GM21360 (cell line): Measurements from ENCODE around the gene JUND.

Experiments used
- ATAC-seq: cut with Tn5 transposase; IDR thresholded peaks from one replicate; pipeline ENCODE4 v1.9.1; 2021; ENCODE audit warnings: mild to moderate bottlenecking, moderate library complexity; ENCODE audit not compliant: unreplicated experiment

The JUND gene

DNA sequence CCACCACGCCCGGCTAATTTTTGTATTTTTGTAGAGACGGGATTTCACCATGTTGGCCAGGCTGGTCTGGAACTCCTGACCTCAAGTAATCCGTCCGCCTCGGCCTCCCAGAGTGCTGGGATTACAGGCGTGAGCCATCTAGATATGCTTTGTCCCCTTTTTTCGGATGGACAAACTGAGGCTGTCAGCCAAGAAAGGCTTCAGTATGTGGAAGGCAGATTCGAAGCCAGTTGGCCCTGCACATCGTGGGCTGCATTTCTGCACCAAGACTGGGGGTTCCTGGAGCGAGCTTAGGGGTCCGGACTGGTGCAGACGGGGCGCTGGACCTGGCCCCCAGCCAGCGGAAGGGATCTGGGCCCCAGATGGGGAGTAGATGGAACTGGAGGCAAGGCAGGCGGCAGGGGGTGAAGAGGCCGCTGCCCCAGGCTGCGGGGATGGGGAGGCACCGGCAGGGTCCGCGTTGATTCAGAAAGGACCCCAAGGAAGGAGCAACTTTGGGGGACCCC, 9.7 kb upstream of the JUND start:
- ATAC-seq, result no peak

DNA sequence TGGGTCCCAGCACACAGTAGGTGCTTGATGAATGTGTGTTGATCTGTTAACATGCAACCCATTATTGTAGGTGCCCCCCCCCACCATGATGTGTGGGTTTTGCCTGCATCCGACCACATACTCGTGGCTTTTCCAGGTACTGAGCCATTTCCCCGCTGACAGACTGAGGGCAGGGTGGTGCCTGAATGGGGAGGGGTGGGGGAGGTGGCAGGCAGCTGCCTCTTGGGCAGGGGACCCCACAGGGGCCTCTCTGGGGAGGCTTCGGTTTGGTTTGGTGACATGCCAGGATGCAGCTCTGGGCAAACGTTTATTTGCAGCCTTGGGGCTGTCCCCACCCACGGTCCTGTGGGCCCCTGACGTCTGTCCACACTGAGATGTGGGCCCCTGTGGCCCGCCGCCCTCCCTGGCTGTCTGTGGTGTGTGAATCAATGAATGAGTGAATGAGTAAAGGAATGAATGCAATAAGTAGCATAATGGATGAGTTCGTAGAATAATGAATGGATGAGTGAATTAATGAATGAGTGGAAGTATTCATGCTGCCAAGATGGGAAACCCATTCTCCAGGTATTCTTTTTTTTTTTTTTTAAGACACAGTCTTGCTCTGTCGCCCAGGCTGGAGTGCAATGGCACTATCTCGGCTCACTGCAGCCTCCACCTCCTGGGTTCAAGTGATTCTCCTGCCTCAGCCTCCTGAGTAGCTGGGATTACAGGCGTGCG, 9.0 kb upstream of the JUND start:
- ATAC-seq, result peak; percentile 37

DNA sequence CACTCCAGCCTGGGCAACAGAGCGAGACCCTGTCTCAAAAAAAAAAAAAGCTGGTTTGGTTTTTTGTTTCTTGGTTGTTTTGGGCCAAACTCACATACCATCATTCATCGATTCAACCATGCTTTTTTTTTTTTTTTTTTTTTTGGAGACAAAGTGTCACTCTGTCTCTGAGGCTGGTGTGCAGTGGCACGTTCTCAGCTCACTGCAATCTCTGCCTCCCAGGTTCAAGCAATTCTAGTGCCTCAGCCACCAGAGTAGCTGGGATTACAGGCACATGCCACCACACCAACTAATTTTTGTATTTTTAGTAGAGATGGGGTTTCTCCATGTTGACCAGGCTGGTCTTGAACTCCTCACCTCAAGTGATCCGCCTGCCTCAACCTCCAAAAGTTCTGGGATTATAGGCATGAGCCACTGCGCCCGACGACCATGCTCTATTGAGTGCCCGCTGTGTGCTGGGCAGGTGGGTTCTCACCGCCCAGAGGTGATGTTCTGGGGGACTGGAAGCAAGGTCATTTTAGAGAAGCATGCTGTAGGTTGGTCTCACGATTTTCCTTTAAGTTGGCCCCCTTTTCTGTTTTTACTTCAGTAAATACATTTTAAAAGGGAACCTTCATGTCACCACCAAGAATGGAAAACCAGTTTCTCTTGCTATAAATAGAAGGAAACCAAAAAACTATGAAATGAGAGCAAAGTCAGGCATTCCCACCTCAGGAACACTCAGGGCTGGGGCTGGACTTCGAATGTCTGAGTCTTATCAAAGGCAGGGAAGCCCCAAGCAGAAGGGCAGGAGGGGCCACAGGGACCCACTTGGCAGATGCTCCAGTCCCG, 8.3 kb upstream of the JUND start:
- no peak for ATAC-seq

DNA sequence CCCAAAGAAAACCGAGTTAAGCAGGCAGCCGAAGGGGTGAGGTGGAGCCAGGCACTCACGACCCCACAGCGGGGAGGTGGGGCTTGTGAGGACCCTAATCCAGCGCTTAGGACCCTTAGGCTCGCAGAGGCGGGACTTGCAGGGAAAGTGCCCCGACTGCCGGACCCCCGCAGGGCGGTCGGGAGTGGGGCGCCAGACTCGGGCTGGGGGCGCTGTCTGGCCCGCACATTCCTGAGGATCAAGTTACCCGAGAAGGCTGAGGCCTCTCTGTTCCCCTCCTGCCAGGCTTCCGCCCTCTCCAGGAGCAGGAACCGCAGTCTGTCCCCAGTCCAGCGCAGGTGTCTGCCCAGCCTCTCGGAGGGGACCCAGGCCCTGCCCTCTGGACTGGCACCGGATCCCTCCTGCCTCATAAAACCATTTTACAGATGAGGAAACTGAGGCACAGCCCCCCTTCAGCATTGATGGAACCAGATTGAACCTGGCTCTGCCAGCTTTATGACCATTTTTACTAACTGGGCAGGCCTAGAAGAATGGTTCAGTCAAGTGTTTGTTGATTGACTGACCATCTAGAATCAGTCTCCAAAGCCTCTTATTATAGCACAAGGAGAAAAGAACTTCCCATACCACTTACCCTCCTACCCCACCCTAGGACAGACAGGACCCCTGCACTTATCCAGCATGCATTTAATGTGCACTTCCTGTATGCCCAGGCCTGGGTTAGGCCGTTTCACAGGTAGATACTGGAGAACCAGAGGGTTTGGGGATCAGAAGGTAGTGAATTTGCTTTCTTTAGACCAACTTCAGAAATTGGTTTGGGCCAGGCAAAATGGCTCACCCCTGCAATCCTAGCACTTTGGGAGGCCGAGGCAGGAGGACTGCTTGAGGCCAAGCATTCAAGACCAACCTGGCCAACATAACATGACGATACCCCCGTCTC, 6.7 kb upstream of the JUND start:
- ATAC-seq, result no peak

DNA sequence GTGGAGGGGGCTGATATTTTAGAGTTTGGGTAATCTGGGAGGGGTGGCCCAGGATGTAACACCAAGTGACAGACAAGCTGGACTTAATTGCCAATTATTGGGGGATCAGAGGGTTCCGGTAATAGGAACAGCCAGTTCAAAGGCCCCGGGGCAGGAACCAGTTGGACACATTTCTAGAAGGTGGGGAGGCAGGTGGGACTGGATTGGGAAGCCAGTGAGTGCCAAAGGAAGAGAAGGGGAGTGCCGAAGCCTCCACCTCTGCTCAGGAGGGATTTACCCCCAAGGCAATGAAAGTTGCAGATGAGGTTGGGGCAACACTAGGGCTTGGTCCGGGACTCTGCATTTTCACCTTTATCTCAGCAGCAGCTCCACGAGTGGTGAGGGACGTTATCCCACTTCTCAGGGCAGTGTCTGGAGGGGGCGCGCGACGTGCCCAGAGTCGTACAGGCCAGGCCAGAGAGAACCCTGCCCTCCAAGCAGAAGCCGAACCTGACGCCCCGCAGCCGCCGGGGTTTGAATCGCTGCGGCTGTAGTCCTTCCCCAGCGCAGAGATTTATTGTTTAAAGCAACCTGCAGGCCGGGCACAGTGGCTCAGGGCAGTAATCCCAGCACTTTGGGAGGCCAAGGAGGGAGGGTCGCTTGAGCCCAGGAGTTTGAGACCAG, 5.7 kb upstream of the JUND start:
- no peak for ATAC-seq

DNA sequence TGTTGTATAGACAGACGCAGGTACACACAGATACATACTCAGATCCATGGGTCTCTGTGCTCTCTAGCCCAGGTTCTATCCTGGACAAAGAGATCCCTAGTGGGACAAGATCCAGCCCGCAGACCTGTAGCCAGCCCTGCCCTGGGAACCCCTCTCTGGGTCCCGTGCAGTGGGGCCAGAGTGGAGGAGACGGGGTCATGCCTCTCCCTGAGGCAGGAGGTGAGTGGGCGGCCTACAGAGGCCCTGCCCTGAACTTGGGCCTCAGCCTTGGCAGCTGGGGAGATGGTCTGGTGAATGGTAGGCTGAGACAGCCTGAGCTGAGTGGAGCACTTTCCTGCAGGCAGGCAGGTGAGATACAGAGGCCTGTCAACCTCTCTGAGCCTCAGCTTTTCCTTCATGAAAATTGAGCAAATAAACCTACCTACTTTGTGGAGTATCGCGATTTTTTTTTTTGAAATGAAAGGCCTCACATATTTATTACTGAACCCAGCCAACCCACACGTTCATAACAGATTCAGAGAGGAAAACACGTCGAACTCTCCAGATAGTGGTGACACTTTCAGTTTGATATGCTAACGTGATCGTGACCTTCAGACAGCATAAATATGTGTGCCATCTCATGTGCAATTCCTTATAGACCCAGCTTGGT, 3.4 kb upstream of the JUND start:
- no peak for ATAC-seq

DNA sequence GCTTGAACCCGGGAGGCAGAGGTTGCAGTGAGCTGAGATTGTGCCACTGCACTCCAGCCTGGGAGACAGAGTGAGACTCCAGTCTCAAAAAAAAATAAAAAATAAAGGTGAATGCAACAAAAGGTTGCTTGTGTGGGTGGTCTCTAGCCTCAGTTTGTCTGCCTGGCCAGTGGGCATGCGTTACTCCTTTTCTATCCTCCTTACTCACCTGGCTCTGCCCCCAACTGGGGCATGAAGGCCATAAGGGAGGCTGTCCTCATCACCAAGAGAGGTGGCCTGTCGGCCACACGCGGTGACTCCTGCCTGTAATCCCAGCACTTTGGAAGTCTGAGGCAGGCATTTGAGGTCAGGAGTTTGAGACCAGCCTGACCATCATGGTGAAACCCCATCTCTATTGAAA, 1.9 kb upstream of the JUND start:
- ATAC-seq, result no peak

DNA sequence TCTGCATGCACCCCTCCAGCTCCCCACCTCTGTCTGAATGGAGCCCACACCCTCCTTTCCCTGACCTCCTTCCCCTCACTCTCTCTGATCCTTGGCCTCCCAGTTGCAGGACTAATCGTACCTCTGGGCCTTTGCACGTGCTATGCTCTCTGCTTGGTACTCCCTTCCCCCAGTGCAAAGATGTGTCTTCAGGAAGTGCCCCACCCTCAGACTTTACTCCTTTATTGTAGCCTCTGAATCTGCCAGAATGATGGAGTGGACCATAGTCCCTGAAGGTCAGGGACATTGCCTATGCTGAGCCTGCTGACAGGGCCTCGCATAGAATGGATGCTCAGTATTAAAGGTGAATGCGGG, 1.3 kb upstream of the JUND start:
- no peak for ATAC-seq

DNA sequence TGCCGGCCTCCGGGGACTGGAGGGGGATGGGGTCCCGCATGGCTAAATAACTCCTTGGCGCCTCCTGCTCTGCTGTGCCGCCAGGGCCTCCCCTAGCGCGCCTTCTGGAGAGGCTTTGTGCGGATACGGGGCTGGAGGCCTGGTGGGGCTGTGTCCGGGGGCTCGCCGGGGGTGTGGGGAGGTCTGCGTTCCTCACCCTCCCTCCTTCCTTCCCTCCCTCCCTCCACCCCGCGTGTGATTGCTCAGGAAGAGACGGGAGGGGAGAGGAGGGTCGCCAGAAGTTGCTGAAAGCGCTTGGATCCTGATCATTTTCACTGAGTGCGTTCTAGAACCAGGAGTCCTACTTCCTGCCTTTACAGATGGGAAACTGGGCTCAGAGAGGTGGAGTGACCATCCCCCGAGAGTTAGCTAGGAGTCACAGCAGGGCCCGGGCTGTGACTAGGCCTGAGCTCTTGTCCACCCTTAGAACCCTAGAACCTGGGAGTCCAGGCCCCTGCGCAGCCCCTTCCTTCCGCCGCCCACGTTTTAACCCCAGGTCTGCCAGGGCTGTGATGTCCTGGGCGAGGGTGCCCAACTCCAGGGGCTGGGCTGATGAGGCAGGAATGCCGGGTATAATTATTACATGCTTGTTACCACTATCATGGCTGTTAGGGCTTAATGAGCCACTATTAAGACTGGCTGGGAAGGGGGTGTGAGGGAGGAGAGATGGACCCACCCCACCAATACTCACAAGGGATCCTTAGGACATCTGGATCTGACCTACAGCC, 782 bp upstream of the JUND start:
- ATAC-seq, result peak; percentile 14

DNA sequence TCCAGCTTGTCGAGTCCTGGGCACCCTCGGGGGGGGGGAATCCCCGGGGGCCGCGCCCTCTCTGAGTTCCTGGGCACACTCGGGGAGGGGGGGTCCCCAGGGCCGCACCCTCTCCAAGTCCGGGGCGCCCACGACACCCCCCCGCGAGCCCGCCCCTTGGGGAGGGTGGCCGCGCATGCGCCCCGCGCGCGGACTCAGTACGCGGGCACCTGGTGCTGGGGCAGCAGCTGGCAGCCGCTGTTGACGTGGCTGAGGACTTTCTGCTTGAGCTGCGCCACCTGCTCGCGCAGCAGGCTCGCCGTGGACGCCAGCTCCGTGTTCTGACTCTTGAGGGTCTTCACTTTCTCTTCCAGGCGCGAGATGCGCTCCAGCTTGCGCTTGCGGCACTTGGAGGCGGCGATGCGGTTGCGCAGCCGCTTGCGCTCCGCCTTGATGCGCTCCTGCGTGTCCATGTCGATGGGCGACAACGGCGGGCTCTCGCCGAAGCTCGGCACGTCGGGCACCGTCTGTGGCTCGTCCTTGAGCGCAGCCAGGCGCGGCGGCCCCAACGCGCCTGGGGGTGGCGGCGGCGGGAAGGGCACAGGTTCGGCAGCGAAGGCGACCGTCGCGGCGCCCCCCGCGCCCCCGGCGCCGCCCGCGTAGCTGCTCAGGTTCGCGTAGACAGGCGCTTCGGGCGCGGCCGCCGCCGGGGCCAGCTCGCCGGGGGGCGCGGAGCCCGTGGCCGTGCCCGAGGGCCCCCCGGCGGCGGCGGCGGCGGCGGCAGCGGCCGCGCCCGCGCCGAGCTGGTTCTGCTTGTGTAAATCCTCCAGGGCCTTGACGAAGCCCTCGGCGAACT, 958 bp downstream of the JUND start:
- ATAC-seq, result no peak

DNA sequence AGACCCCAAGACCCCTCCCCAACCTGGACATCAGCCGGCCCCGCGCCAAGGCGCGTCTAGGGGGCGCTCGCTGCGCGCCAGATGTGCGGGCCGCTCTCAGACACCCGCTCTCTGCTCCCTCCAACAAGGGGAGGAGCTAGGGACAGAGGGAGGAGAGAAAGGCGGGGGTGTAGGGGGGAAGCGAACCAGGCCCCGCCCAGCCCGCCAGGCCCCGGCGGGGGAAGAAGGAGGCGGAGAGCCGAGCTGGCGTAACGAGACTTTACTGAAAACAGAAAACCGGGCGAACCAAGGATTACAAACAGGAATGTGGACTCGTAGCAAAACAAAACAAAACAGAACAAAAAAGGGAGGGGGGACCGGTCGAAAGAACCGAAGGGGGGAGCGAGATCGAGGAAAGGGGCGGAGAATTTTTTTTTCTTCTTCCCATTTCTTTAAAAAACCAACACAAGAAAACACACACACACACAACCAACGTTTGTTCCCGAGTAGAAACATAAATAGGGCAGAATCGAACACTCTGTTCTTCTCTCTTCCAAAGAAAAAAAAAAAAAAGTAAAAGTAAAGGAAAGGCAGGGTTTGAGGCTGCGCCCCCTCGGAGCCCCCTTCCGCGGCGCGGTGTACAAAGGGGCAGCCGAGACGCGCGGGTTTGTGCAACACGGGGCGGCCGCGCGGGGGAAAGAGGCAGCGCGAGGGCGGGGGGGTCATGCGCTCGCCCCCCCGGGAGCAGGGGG, 1.7 kb downstream of the JUND start:
- peak; percentile 16 for ATAC-seq

DNA sequence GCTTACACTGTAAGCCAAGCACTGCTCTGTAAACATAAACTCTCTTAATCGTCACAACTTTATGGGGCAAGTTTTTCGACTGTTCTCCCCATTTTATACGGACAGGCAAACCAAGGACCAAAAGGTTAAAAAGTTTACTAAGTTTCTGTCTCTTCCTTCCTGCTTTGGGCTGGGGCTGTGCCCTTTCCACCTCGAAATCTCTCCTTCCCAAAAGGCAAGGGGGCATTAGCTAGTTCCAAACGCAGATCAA, 2.2 kb downstream of the JUND start:
- no peak for ATAC-seq

DNA sequence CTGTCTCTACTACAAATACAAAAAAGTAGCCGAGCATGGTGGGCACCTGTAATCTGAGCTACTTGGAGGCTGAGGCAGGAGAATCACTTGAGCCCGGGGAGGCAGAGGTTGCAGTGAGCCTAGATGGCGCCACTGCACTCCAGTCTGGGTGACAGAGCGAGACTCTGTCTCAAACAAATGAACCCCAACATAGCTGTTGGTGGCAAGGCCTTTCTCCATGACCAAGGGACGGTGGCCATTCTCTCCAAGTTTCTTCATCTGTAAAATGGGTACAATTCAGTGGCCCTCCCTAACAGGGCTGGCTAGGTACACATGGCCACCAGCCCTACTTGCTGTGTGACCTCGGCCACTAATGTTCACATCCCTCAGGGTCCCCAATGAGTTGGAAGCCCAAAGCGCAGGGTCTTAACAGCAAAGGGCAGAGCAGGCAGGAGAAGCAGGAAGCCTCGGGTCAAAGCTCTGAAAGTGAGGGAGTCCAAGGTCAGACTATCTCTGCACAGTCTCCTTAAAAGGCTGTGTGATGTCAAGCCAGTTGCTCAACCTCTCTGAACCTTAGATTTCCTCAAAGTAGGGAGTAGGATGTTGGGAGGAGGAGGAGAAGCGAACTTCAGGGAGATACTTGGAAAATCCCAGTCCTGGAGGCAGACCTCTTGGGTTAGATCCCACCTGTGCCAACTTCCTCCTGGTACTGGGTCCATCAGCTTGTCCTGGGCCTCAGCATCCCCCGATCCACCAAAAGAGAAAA, 2.7 kb downstream of the JUND start:
- no peak for ATAC-seq

DNA sequence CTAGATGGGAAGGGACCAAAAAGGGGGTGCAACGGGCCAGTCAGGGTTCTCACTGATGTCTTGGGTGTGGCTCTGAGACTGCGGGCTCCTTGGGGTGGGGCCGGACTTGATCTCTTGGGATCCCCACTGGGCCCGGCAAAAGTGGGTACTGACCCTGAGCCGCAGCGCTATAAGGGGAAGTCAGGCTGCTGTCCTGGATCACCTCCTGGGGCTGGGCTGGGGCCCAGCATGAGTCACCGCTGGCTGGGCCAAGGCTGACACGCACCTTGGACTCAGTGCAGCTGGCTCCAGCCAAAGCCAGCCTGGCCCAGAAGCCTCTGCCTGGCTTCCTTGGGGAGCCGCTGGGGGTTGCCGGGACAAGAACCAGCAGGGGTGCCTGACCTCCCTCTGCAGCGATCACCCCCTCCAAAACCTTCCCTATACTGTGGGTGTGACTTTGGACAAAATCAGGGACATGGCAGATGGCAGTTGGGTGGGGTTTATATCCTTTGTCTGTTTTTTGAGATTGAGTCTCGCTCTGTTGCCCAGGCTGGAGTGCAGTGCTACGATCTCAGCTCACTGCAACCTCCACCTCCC, 6.6 kb downstream of the JUND start:
- no peak for ATAC-seq

DNA sequence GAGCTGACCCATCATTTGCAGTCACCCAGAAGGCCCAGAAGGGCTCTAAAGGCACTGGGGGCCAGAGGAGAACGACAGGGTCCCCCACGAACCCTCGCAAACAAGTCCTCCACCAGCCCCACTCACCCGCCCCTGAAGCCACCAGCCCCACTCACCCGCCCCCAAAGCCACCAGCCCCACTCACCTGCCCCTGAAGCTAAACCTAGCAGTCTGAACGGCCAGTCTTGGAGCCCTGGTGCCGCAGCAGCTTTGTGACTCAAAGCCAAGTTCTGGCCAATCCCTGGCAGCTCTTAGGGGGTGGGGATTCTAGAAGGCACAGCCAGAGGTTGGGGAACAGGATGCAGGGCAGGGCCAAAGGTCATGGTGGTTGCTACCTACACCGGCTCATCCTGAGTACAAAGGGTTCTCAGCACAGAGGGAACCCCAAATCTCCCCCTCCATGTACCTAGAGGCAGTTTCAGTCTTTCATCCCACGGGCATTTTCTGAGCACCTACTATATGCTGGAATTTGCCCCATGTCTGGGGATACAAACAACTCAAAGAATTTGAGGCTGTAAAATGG, 7.1 kb downstream of the JUND start, which contains the start of gene IQCN:
Gene IQCN (minus strand): TSS at position 234 of the 562 bp plus-strand sequence. CDS start 4,974 bp downstream, outside the sequence.
- ATAC-seq, result no peak

DNA sequence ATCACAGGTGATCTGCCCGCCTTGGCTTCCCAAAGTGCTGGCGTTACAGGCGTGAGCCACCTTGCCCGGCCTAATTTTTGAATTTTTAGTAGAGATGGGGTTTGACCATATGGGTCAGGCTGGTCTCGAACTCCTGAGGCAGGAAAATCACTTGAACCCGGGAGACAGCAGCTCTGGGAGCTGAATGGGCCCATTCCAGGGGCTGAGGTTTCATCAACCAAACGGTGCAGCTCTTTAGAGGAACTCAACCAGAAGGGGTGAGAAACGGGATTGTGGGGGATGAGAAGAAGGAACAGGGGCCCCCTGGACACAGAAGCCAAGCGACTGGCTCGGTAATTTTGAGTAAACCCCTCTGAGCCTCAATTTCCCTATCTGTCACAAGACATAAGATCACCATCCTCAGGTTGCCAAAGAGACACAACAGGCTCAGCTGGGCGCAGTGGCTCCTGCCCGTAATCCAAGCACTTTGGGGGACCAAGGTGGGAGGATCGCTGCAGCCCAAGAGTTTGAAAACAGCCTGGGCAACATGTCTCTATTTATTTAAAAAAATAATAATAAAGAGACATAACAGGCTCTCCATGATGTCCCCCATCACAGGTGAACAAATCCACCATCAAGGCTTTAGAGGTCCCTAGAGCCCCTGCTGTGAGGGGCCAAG, 7.7 kb downstream of the JUND start:
- ATAC-seq, result no peak
